Psoas muscle (tissue), 8 donors: ENCODE results near the gene KATNB1. TPM values are rescaled to one million over a fixed set of nuclear protein-coding genes. Genes with fewer than 3 reads are reported as not detected.

Experiments used
- ATAC-seq, 4 donors: fragments of 200-7000 bp; cut with Tn5 transposase; one replicate each; pipeline ENCODE4 v1.9.1; 2020; ENCODE audit warnings: moderate library complexity in 3 of 4, mild to moderate bottlenecking in 2 of 4
- DNase-seq, 2 donors: peaks; one replicate each; pipeline ENCODE4 v3.0.0-alpha.2; 2020
- H3K27ac ChIP-seq: fragments of 200-600 bp; one replicate; pipeline ENCODE4 v1.8.0; 2022
- H3K27me3 ChIP-seq, 3 donors: fragments of 200-600 bp in 1 of 3; one replicate each; pipeline versions ENCODE4 v1.6.1 to v1.8.0; 2013 to 2022; ENCODE audit warnings: low read length in 2 of 3, mild to moderate bottlenecking in 2 of 3, moderate library complexity in 1 of 3; ENCODE audit not compliant: insufficient read depth in 3 of 3
- H3K36me3 ChIP-seq, 2 donors: fragments of 200-600 bp in 1 of 2; one replicate each; pipeline versions ENCODE4 v1.6.1 to v1.8.0; 2013 to 2022; ENCODE audit warnings: low read depth in 1 of 2, mild to moderate bottlenecking in 1 of 2, moderate library complexity in 1 of 2; ENCODE audit not compliant: insufficient read depth in 1 of 2
- H3K4me1 ChIP-seq: fragments of 200-600 bp; one replicate; pipeline ENCODE4 v1.8.0; 2022
- H3K4me3 ChIP-seq: fragments of 200-600 bp; one replicate; pipeline ENCODE4 v1.8.0; 2022; ENCODE audit warnings: mild to moderate bottlenecking
- H3K9me3 ChIP-seq: fragments of 200-600 bp; one replicate; pipeline ENCODE4 v1.8.0; 2022
- CTCF ChIP-seq: fragments of 200-600 bp; IDR thresholded peaks from one replicate; pipeline ENCODE4 v1.8.0; 2022; ENCODE audit warnings: antibody characterized with exemption
- WGBS, 3 donors: extraction: QIAGEN DNeasy Blood & Tissue Kit; methylation state at CpG; one replicate each; pipeline versions ENCODE4 v1.1.6 to v1.1.7; 2013; 5-methylcytosine and 5-hydroxymethylcytosine counted together
- intact Hi-C, 2 donors: fragments of 100-400 bp; cut with DNase I; formaldehyde crosslinking; loops; one replicate each; pipeline versions ENCODE4 v1.11.0 to v1.14.2; 2022
- polyA plus RNA-seq, 3 donors: library from polyadenylated mRNA; stranded (reverse); fragments of 200-250 nt; gene quantifications; one replicate each; pipeline ENCODE4 v1.2.3, GENCODE V29; 2013
- total RNA-seq, 4 donors: library from RNA; stranded (reverse); fragmentation: NEBNext Ultra II Directional in 2 of 4; extraction: Animal tissue kit (Norgen Biotek cat#: 25700) in 2 of 4; gene quantifications; one replicate each; pipeline versions ENCODE4 v1.2.1 to v1.2.4, GENCODE V29; 2021 to 2023
- donor health status: healthy with polysubstance abuse.
- donor health status: DM: no; HTN: no; CAD: no; lungs with moderate emphysema.
- donor health status: Bipolar disorder and iron deficiency.
- donor health status: healthy.
- donor health status: DM: yes; HTN: yes; CAD: no.
- donor health status: DM: no; HTN: no; CAD: no.
- donor health status: DM: no; HTN: no; CAD: no.
- donor health status: DM: yes; HTN: yes; CAD: no.

Gene KATNB1
- total and polyA plus RNA-seq, 7 donors, result 6.3 to 15.6 (median 9.2) TPM

DNA sequence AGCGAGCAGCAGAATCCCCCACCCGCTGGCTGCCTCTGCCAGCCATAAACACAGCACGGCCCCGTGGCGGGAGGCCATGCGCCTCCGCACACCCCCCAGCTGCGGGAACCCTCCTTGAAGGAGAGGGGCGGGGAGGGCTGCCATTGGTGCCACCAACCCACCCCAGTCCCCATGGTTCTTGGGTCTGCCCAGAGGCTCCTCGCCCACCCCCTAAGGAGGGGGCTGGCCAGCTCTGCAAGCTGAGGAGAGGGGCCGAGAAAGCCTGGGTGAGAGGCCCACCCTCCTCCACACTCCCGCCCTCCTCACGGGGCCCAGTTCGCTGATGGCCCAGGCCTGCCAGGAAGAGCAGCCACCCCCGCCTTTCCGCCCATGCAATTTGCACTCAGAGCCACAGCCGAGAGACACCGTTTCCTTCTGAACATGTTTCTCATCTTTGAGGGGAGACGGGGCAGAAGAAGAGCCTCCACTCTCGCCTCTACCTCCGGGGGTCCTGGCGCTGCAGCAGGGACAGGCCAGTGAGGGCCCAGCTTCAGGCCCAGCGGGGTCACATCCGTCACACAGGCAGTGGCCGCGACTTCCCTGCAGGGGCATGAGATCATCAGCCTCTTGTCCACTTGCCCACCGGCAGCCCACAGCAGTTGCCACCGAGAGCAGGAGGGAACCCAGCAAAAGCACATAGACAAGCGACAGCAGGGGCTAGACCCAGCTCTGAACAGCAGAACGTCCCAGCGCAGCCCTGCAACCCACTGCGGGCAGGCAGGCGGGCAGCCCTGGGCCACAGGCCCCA lies 23.0 kb downstream of the KATNB1 start:
- H3K36me3 ChIP-seq, result peaks cover 0 to 13% of the 10 kb centered on the region in 2 donors
- H3K4me1 ChIP-seq, result peaks cover 5% of the 10 kb centered on the region
- no peak overlapping the region for H3K27ac ChIP-seq
- ATAC-seq (no peak), DNase-seq (peak in 1 of 2 donors; percentile 21)
- no peak for TF ChIP-seq CTCF
- WGBS, 3 donors, result 73 to 75% (median 74%) methylated on average over 31 to 33 of the region's 33 CpGs
- intact Hi-C loops, result loop anchor here (5.0 to 10.0 kb wide), 3 partner anchors 104 to 246 kb away; partner anchors contain the start of genes USB1 (in 2 of the 2) and ZNF319 (in 2 of the 2)
- H3K27me3 ChIP-seq, result no peaks in the 10 kb centered on the region
- no peak overlapping the region for H3K4me3 ChIP-seq
- H3K9me3 ChIP-seq, result no peaks in the 10 kb centered on the region

GRCh38 chr16:57759131-57759530 lies 23.6 kb downstream of the KATNB1 start:
- WGBS, 3 donors, result 87 to 91% (median 90%) methylated on average over 7 of the region's 7 CpGs

DNA sequence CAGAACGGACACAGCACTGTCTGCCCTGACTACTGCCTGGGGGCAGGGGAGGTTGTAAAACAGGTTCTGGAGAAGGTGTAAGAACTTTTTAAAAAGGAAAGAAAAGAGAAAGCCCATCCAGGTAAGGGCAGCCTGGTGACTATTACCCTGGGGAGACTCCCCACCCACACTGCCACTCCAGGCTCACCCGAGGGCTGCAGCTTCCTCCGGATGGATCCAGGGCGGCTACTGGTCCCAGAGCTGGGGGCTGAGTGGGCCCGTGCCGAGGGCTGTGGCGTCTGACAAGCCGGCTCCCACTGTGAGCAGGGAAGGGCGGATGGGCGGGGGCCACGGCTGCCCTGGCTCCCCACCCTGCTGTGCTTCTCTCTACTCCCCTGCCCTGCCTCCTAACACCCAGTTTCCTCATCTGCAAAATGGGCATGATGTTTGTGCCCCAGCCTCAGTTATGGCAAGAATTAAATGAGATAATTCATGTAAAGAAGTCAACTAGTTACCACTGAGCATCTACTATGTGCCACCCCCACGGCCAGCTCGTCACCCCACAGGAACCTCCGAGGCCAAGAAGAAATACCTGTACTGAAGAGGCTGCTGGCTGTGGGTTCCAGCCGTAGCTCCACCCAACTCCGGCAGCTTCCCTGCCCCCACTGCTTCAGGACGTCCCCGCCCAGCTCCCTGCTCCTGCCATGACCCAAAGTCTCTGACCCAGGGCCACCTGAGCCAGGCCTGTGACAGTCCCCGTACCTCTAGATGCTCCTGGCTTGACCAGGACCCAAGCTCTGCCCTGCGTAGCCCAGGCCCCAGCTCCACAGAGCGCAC lies 24.2 kb downstream of the KATNB1 start:
- H3K27me3 ChIP-seq, result no peaks in the 10 kb centered on the region
- no peak overlapping the region for H3K4me3 ChIP-seq
- ATAC-seq (no peak), DNase-seq (peak; percentile 14 to 47)
- H3K36me3 ChIP-seq, result peaks cover 0 to 11% of the 10 kb centered on the region in 2 donors
- TF ChIP-seq CTCF, result no peak
- intact Hi-C loops, result loop anchor here (5.0 to 10.0 kb wide), 3 partner anchors 103 to 245 kb away; partner anchors contain the start of genes USB1 (in 2 of the 2) and ZNF319 (in 2 of the 2)
- H3K4me1 ChIP-seq, result peaks cover 5% of the 10 kb centered on the region
- no peaks in the 10 kb centered on the region for H3K9me3 ChIP-seq
- 85 to 88% (median 85%) methylated on average over 21 of the region's 21 CpGs for WGBS, 3 donors
- no peak overlapping the region for H3K27ac ChIP-seq

More at GRCh38 chr16:57759131-57759530, 23.6 kb downstream of the KATNB1 start:
- Histone ChIP-seq H3K27ac (no peak overlapping the region), H3K9me3 (no peaks in the 10 kb centered on the region), H3K27me3 (no peaks in the 10 kb centered on the region), H3K36me3 (peaks cover 0 to 11% of the 10 kb centered on the region in 2 donors), H3K4me3 (no peak overlapping the region), H3K4me1 (peaks cover 5% of the 10 kb centered on the region)
- intact Hi-C loops, result loop anchor here (5.0 to 10.0 kb wide), 3 partner anchors 103 to 246 kb away; partner anchors contain the start of genes USB1 (in 2 of the 2) and ZNF319 (in 2 of the 2)
- DNase-seq (peak; percentile 3 to 37), ATAC-seq (no peak)
- no peak for TF ChIP-seq CTCF

- ATAC-seq, result no peak
- Histone ChIP-seq H3K9me3 (no peaks in the 10 kb centered on the region), H3K4me3 (no peak overlapping the region), H3K27me3 (no peaks in the 10 kb centered on the region), H3K4me1 (peaks cover 5% of the 10 kb centered on the region), H3K36me3 (peaks cover 0 to 5% of the 10 kb centered on the region in 2 donors), H3K27ac (no peak overlapping the region)
- 80 to 86% (median 81%) methylated on average over 39 to 40 of the region's 40 CpGs for WGBS, 3 donors
- TF ChIP-seq CTCF, result no peak
- intact Hi-C loops, result no loop called here
- DNase-seq, result peak; percentile 14 to 28
Measured at GRCh38 chr16:57760357-57761160, 25.0 kb downstream of the KATNB1 start.
